Adrenal gland (tissue), 5 donors: Measurements from ENCODE around the gene GRIN1.

Experiments used
- POLR2A ChIP-seq, 2 donors: fragments of 450-650 bp; IDR thresholded peaks; one replicate each; pipeline ENCODE4 v1.6.1; 2017; ENCODE audit warnings: antibody characterized with exemption in 2 of 2, mild to moderate bottlenecking in 2 of 2, moderate library complexity in 1 of 2
- TF ChIP-seq, protein P1 (sequence below), 6 experiments: fragments of 450-650 bp in 4 of 6; fragments of 200-600 bp in 2 of 6; sonication (generic) in 1 of 6; IDR thresholded peaks; 1 replicate in 5 of 6; 2 replicates in 1 of 6; pipeline versions ENCODE4 v1.5.1 to v1.8.0; 2016 to 2021; ENCODE audit warnings: antibody characterized with exemption in 6 of 6, mild to moderate bottlenecking in 2 of 6, moderate library complexity in 1 of 6
- donor health status: DM: no; HTN: no; CAD: no.

- TF ChIP-seq, protein P1, sequence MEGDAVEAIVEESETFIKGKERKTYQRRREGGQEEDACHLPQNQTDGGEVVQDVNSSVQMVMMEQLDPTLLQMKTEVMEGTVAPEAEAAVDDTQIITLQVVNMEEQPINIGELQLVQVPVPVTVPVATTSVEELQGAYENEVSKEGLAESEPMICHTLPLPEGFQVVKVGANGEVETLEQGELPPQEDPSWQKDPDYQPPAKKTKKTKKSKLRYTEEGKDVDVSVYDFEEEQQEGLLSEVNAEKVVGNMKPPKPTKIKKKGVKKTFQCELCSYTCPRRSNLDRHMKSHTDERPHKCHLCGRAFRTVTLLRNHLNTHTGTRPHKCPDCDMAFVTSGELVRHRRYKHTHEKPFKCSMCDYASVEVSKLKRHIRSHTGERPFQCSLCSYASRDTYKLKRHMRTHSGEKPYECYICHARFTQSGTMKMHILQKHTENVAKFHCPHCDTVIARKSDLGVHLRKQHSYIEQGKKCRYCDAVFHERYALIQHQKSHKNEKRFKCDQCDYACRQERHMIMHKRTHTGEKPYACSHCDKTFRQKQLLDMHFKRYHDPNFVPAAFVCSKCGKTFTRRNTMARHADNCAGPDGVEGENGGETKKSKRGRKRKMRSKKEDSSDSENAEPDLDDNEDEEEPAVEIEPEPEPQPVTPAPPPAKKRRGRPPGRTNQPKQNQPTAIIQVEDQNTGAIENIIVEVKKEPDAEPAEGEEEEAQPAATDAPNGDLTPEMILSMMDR (IDR thresholded peaks at IDR 0.05): no peak
- no peak for TF ChIP-seq POLR2A (IDR thresholded peaks at IDR 0.05)
These were observed 43.1 kb upstream of the GRIN1 start for GRCh38 chr9:137095664-137096517.
